Hematopoietic multipotent progenitor cell treated with erythropoietin and hydrocortisone succinate and interleukin-3 and kit ligand, for 4 days (in vitro differentiated cells): Measurements from ENCODE around the gene STXBP6.
A peak's percentile ranks its signal among the peaks of the same experiment; 100 is the strongest.
"Not testable (repeated sequence)": the region's sequence is repeated elsewhere in the genome, so short reads cannot be mapped to it uniquely, and the experiment has no call there.

Experiments
- DNase-seq: peaks from one replicate; pipeline ENCODE4 v3.0.0-alpha.2; 2015

STXBP6 gene

DNA sequence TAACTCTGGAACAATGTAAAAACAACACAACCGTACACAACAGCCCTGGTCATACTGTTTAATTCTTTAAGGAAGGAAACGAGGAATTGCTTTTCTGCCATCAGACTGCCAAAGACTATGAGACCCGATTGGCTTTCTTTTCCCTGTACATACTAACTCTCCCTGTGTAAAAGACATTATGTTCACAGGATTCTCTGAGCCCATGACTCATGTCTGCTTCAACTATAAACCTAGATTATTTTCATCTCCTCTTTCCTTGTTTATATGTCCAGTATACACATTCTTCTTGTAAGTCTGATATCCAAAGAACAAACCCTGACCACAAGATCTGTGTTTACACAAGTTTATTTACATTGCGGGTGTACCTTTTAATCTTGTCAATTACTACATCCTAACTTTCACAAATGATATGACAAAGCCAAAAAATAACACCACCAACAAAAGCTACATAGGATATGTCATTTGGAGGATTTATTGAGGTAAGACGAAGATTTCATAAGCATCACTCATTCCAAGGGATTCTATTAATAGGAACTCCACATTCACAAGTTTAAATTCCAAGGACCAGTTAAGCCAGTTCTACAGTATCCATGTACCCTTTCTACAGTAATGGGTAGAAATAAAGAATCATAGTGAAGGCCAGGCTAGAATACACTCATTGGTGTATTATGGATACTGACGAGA is 67.3 kb downstream of the STXBP6 start:
- DNase-seq, result no peak

- DNase-seq, result no peak
Measured at GRCh38 chr14:24979725-24980239, 70.2 kb downstream of the STXBP6 start.

DNA sequence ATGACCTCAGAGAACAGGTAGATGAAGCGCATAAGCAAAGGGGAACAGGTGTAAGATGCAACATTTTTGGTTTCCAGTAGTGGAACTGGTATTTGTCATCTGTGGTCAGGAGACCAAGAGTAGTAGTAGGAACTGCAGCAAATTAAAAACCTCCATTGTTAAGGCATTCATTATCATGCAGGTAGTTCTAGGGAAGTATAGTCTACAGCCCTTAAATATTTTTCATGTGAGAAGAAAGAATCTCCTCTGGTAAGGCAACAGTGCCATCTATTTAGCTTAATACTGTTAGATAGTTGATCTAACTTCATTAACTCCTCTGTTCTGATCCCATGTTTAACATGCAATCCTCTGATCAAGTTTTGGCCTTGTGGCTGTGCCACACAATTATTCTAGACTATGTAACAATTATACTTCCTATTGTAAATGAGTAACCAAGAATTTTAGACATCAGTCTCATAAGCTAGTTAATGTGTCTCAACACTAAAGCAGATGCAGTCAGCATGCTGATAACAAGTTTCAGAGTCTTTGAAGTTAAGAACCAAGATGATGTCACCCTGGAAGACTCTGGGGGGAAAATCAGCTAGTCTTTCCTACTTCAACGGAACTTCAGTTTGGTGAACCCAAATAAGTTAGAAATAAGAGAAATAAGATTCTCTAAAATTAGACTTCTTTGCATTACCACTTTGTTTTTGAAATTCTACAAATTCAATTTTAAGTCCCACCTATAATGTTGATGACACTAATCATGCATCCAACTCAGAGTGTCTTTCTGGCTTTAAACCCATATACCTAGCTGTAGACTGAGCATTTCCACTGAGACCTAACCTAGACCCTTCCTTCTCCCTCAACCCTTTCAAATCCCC is 70.9 kb downstream of the STXBP6 start:
- peak; percentile 29 for DNase-seq

- no peak for DNase-seq
Measured at GRCh38 chr14:24976602-24977001, 73.3 kb downstream of the STXBP6 start.

- no peak for DNase-seq
Measured at GRCh38 chr14:24975393-24975792, 74.6 kb downstream of the STXBP6 start.

DNA sequence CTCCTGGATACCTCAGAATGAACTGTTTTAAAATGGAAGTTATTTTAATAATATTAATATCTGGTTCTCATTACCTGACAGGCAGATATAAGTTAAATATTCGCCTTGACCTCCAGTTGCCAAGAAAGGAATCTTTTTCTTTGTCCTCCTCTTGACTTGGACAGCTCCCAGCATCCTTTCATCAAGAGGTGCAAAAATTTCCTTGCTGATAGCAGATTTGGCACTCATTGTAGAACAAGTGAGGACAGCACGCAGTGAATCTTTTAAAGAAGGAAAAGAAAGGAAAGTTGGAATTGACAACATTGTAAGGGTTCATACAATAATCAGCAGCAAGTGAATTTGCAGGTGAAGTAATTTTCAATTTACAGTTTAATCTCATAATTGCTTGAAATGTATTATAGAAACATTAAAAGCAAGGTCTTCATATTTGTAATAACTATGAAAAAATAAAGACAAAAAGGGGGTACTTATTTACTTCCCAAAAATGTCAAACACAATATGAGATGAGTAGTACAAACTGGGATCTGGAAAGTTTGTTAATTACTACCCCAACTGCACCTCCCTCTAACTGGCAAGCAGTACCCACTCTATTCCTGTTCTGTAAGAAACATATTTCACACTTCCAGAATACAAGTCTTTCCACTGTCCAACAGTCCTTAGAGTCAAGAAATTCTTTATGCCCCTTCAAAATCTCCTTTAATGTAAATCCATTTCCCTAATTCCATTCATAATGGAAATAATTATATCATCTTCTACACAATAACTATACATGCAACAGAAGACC is 75.2 kb downstream of the STXBP6 start:
- no peak for DNase-seq

GRCh38 chr14:24972844-24973243 is 77.1 kb downstream of the STXBP6 start:
- no peak for DNase-seq

- DNase-seq, result no peak
Measured at GRCh38 chr14:24971255-24971654, 78.7 kb downstream of the STXBP6 start.

GRCh38 chr14:24966579-24966964 is 83.4 kb downstream of the STXBP6 start:
- DNase-seq, result no peak

DNA sequence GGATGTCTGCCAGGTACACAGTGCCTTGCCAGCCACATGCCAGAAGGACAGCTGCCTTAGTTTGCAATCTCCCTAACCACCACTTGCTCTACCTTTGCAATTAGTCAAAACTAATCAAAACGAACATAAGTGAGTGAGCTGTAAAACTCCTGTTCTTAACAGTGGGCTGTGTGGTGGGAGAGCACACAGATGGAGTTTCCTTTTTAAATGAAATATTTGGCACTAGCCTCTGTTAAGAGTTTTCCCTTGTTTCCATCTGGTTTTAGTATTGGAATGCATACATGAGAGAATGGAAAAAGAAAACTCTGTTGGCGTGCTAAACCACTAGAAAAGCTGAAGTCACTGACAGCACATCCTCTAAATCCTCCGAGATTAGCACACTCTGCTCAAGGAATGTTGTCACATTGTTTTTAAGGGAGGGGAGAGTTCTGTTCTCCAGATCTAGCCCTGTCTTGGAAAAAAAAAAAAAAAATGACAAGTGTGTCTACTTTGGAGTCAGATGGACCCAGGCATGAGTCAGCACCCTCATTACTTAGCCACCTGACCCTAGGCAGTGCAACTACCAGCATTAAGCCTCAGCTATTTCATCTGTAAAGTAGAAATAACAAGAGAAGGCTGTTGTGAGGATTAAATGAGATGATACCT is 83.9 kb downstream of the STXBP6 start:
- DNase-seq, result peak; percentile 46

DNA sequence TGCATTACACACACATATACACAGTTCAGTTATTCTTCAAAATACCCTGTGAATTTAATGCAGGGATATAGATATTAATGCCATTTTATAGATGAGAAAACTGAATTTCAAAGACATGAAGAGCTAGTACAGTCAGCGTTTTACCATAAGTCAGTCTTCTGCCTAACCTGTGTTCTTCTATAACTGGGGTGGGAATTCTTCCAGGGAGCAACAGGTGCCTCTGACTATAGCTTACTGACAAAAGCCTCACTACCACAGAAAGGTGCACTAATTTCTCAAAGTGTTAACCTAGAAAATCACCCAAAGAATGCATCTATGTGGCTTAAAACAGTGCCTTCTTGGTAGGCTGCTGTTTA is 84.4 kb downstream of the STXBP6 start:
- no peak for DNase-seq

GRCh38 chr14:24964591-24964990 is 85.4 kb downstream of the STXBP6 start:
- no peak for DNase-seq

DNA sequence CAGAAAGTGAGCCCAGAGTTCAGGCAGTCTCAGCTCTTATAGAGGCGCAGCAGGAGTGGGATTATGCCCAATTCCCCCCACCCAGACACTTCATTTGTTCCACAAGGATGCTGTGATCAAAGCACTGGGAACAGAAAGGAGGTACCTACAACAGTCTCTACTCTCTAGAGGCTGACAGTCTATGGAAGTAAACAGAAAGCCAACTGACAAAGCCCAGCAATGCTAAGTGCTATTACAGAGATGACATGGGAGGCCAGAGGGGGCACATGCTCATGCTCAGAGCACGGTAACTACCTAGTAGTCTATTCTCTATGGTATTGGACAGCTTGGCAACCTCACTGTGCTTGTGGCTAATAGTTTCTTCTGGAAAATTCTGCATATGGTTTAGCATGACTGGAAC is 85.9 kb downstream of the STXBP6 start:
- DNase-seq, result no peak

- DNase-seq, result not testable (repeated sequence)
Measured at GRCh38 chr14:24962118-24962517, 87.8 kb downstream of the STXBP6 start.

DNA sequence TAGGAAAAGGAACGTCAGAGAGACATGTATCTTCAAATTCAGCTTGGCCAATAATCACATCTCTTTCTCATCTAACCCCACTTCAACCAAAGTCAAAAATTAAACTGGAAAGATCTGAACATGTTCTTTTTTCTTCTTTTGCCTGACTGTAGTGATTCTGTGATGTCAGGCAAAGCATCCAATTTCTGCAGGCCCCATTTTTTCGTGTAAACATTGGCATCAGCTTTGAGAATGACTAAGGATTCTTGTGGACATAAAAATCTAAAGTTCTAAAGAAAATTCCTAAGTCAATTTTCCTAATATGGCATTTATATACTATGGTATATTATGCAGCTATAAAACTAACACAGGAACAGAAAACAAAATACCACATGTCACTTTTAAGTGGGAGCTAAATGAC is 89.1 kb downstream of the STXBP6 start:
- no peak for DNase-seq

- DNase-seq, result no peak
Measured at GRCh38 chr14:24959791-24960331, 90.1 kb downstream of the STXBP6 start.

GRCh38 chr14:24958271-24958670 is 91.7 kb downstream of the STXBP6 start:
- no peak for DNase-seq

GRCh38 chr14:24957814-24958213 is 92.1 kb downstream of the STXBP6 start:
- DNase-seq, result no peak

DNA sequence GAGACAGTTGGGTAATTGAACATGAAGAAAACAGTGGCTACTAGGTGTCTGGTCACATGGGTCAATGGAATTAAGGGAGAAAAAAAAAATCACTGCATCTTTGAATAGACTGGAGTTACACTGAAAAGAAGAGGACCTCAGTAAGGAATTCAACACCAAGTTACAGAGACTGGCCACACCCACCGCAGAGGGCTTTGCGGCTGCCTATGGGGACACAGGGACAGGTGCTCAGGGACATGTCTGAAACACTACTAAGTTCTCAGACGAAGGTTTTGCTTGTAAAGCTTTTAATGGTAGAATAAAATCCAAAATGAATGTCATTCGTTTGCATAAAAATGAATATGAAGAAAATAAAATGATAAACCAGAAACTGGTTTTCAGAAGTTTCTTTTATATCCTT is 93.8 kb downstream of the STXBP6 start:
- DNase-seq, result no peak

DNA sequence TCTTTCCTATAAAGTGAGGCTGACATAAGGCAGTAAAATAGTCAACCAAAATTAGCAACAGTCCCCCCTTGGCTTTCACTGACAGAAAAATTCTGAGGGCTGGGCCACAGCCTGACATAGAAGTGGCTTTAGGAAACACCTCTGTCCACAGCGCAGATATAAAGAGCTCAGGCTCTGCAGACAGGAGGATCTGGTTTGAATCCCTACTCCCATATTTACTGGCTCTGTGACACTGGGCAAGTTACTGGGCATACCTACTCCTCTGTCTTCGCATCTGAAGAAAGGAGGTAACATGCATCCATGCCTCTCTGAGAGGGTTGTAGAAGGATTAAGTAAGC is 95.3 kb downstream of the STXBP6 start:
- no peak for DNase-seq

DNA sequence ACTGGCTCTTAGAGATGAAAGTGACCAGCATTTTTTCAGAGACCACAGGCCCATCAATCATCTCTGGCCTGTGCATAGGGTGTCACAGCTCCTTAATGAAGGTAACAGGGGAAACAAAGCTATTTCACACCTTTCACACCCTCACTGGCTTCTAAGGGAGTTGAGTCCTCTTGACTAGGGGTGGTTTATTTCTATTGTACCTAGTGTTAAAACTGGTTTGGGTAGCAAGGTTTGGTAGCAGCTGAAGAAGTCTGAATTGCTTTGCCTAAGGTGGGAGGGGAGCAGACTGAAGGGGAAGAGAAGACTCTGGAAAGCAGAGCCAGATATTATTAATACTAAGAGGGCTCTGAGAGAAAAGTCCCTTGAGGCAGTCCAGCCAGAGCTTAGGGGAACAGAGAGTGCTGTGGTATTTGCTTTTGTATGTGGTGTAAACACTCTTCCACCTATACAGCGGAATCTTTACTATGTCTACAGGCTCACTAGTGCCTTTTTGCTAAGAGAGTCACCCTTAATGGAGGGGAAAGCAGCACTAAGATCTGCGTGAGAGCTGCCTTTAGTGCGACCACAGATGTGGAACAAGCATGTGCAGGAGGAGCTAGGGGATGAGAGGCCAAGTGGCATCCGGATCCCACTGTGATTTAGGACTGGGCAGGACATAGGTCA is 95.8 kb downstream of the STXBP6 start:
- DNase-seq, result no peak
